SKM-1 treated with dmso at 0.1 percent for 144 hours (cell line): ENCODE data around the gene ABCD3.
"Not testable (repeated sequence)": the region's sequence is repeated elsewhere in the genome, so short reads cannot be mapped to it uniquely, and the experiment has no call there.

Experiments used
- DNase-seq: peaks from one replicate; lab custom pipeline; 2025; ENCODE audit not compliant: unreplicated experiment; lab: John Stamatoyannopoulos, UW

Gene ABCD3

DNA sequence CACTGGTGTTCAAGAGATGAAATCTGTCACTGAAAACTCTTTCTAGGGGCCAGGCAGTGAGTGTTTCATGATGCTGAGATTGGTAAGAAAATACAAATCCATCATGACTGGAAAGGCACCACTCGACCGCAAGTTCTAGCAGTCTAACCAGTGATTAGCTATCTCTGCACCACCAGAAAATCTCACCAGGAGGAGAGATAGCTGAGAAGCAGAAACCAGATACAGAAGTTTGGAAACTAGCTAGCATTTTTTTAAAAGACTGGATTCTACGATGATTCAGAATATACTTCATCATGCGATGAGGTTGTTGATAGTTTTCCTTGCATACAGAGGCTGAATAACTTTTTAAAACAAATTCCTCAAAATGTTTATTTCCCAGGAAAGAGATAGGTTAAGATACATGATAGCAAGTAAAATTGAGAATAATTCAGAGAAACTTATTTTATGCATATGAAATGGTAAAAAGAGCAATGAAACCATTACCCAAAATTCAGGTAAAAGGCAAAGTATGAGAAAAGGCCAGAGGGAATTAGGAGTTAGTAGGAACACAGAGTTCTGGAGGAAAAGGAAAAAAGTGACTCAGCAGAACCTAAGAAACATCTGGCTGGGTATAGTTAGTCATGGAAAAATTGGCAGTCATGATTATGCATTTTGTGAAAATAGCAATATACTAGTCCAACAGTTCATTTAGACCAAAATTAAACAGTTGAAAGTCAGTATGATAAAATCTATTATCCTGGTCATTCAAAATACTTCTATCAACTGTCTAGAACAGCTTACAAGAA is 126.7 kb downstream of the ABCD3 start:
- no peak for DNase-seq

GRCh38 chr1:94549706-94550105 is 131.5 kb downstream of the ABCD3 start:
- DNase-seq, result no peak

- DNase-seq, result no peak
Observed at GRCh38 chr1:94550396-94550795, 132.2 kb downstream of the ABCD3 start.

DNA sequence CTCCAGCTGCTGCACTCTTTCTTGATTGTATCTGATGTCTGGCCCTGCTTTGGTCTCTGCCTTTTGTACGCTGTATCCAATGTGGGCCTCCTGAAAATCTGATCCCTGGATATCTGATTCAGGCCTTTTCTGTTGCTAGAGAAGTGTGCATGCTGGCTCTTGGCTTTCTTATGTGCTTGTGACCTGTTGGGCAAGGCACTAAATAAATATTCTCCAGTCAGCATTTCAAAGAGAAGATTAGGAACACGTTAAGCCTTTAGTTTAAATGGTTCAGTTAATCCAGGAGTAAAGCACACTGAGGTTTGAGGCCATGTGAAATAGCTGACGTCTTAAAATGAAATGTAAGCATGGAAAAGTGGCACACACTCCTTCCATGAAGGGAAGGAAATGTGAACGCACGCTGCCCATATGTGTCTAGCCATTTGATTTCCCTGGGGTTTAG is 132.6 kb downstream of the ABCD3 start:
- DNase-seq, result no peak

DNA sequence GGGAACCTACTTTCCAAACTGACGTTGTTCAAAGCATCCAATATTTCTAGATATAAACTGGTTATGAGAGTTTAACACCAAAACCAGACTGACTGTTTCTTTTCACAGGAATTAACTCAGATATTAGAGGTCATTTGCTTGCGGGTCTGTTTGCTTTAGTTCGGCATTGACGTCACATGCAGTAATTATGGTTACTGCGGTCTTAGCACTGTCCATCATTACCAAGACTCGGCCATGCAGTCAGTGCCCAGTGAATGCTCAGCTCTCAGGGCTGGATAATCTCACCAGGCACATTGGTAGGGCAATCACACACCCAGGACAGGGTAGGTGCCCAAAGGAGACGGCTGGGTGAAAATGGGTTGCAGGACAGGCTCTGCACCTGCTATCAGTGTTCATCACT is 133.3 kb downstream of the ABCD3 start:
- DNase-seq, result no peak

DNA sequence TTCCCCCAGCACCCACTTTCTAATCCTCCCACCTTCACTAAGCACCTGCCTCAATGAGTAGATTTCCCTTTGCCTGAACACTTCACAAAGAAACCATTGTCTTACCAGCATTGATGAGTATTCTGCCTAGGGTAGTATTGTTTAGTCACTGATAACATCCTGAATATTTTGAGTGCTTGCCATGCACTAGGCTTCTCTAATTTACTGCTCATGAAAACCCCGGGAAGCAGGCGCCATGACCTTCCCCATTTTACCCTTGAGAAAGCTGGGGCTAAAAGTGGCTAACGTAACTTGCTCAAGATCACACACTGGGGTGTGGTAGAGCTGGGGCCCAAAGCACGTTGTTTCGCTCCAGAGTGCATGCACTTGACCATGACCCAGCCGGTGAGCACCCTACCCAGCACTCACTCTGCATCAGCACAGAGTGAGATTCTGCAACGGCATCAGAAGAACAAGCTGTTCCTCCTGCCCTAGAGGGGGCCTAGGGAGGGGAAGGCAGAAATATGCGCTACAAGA is 133.9 kb downstream of the ABCD3 start:
- no peak for DNase-seq

DNA sequence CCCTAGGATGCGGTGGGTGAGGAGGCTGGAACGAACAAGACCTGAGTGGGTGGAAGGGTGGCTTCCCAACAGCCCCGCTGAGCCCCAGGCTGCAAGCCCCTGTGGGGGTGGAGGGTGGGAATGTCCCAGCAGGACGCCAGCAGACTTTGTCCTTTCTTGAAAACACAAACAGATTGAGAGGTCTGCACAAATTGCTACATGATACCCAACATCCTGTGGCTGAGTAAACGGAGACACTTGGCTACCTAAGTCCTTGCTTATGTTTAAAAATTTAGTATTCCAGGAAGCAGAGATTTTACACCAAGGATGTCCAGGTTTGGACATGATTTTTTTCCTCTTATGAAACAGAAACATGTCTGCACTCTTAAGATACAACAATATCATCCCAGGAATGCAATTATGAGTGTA is 135.1 kb downstream of the ABCD3 start:
- no peak for DNase-seq

- no peak for DNase-seq
Observed at GRCh38 chr1:94553931-94554330, 135.7 kb downstream of the ABCD3 start.

- no peak for DNase-seq
Observed at GRCh38 chr1:94554580-94554979, 136.4 kb downstream of the ABCD3 start.

DNA sequence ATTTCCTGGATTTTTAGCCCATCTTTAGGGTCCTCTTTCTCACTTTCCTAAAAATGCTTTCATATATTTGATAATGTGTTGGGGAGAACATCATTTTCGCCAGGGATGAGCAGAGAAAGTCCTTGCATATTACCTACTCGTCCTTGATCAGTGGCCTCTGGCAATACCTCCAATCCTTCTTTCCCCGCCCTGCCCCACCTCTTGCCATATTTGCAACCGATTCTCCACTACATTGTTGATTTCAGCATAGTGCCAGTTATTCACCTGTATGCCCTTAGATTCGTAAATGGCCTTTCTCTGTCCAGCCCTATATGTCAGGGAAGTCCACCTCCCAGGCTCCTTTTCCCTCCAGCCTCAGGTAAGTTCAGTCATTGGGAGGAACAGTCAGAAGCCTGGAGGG is 136.9 kb downstream of the ABCD3 start:
- no peak for DNase-seq

GRCh38 chr1:94559921-94560320 is 141.7 kb downstream of the ABCD3 start:
- DNase-seq, result no peak

GRCh38 chr1:94560333-94560732 is 142.1 kb downstream of the ABCD3 start:
- no peak for DNase-seq

DNA sequence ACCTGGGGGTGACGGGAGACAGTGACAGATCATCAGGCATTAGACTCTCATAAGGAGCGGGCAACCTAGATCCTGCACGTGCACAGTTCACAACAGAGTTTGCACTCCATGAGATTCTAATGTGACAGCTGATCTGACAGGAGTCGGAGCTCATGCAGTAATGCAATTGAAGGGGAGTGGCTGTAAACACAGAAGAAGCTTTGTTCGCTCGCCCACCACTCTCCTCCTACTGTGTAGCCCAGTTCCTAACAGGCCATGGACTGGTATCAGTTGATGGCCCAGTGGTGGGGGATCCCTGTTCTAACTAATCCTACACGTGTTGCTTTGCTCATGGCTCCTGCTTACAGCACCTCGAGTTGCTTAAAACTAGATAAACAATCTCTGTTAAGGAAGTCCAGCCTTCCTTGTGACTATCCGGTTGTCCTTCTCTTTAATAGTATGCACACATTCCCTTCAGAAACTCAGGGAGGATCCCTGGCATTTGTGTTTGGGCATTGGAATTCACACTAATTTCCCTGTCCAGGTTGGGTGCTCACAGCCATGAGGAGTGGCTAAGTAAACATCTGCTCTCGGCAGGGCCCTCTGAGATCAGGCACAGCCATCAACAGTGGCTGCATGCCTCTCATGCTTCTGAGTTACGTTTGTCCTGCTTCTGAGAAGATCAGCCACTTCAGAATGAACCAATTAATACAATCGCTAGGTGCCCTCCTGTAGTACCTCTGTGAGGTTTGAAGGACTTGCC is 144.5 kb downstream of the ABCD3 start:
- no peak for DNase-seq

DNA sequence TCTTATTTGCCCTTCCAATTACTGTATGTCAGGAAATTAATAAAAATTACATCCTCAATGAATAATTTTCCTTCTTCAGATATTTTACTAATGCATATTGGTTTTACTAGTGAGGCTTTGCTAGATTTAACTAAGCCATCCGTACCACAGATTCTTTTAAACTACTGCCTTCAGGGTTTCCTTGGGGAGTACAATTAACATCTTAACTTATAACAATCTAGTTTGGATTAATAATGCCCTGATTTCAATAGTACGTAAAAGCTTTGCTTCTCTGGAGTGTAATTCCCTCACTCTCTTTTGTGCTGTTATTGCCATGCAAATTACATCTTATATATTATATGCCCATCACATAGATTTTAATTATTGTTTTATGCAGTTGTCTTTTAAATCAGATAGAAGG is 147.7 kb downstream of the ABCD3 start:
- DNase-seq, result no peak

GRCh38 chr1:94566436-94566835 is 148.2 kb downstream of the ABCD3 start:
- DNase-seq, result not testable (repeated sequence)

DNA sequence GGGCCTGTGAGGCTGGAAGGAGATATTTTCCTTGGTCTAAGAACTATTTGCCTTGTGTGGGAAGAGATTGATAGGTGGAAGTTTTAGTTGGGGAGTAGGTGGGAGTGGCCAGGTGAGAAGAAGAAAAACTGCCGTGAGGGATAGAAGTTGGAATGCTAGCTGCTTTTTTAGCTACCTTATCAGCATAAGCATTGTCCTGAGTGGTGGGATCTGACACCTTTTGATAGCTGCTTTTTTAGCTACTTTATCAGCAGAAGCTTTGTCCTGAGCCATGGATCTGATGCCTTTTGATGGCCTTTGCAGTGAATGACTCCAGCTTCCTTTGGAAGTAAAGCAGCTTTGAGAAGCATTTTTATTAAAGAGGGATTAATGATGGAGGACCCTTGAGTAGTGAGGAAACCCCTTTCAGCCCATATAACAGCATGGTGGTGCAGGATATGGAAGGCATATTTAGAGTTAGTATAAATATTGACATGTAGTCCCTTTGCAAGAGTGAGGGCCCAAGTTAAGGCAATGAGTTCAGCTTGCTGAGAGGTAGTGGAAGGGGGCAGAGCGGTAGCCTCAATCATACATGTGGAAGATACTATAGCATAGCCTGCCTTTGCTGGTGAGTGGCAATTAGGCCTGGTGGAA is 149.9 kb downstream of the ABCD3 start:
- DNase-seq, result not testable (repeated sequence)
